HEK293 (cell line): ENCODE results near the gene CDCP1.

Experiments used
- AEBP2 ChIP-seq: fragments of 450-650 bp; formaldehyde crosslinking; IDR thresholded peaks from 2 replicates; pipeline ENCODE4 v1.5.1; 2016; ENCODE audit warnings: missing biosample characterization, missing genetic modification characterization, borderline replicate concordance
- BCL11B ChIP-seq: fragments of 450-650 bp; formaldehyde crosslinking; IDR thresholded peaks from 2 replicates; pipeline ENCODE4 v1.5.1; 2016; ENCODE audit warnings: low read depth, missing biosample characterization, missing genetic modification characterization
- PRDM10 ChIP-seq: fragments of 450-650 bp; formaldehyde crosslinking; IDR thresholded peaks from 2 replicates; pipeline ENCODE4 v1.5.1; 2016; ENCODE audit warnings: missing biosample characterization, missing genetic modification characterization
- ZBTB20 ChIP-seq: fragments of 450-650 bp; formaldehyde crosslinking; IDR thresholded peaks from 2 replicates; pipeline ENCODE4 v1.5.1; 2016; ENCODE audit warnings: missing biosample characterization, missing genetic modification characterization
- ZBTB7A ChIP-seq: fragments of 450-650 bp; formaldehyde crosslinking; IDR thresholded peaks from 2 replicates; pipeline ENCODE4 v1.5.1; 2016; ENCODE audit warnings: low read depth, missing biosample characterization, missing genetic modification characterization
- ZNF10 ChIP-seq: fragments of 450-650 bp; formaldehyde crosslinking; IDR thresholded peaks from 2 replicates; pipeline ENCODE4 v1.5.1; 2017; ENCODE audit warnings: missing biosample characterization, missing genetic modification characterization
- ZNF114 ChIP-seq: fragments of 450-650 bp; formaldehyde crosslinking; IDR thresholded peaks from 2 replicates; pipeline ENCODE4 v1.5.0; 2017; ENCODE audit warnings: missing biosample characterization, missing genetic modification characterization
- ZNF121 ChIP-seq: fragments of 450-650 bp; formaldehyde crosslinking; IDR thresholded peaks from 2 replicates; pipeline ENCODE4 v1.5.1; 2016; ENCODE audit warnings: missing biosample characterization, missing genetic modification characterization
- ZNF221 ChIP-seq: fragments of 450-650 bp; formaldehyde crosslinking; IDR thresholded peaks from 2 replicates; pipeline ENCODE4 v1.5.1; 2017; ENCODE audit warnings: missing biosample characterization, missing genetic modification characterization, borderline replicate concordance
- ZNF510 ChIP-seq: fragments of 450-650 bp; formaldehyde crosslinking; IDR thresholded peaks from 2 replicates; pipeline ENCODE4 v1.5.1; 2018; ENCODE audit warnings: mild to moderate bottlenecking, missing genetic modification characterization, missing biosample characterization; ENCODE audit not compliant: insufficient replicate concordance
- ZNF629 ChIP-seq: fragments of 450-650 bp; formaldehyde crosslinking; IDR thresholded peaks from 2 replicates; pipeline ENCODE4 v1.5.1; 2017; ENCODE audit warnings: missing biosample characterization, missing genetic modification characterization
- ZNF701 ChIP-seq: fragments of 450-650 bp; formaldehyde crosslinking; IDR thresholded peaks from 2 replicates; pipeline ENCODE4 v1.5.1; 2016; ENCODE audit warnings: missing biosample characterization, missing genetic modification characterization
- TF ChIP-seq, protein P1 (sequence below): fragments of 450-650 bp; formaldehyde crosslinking; conservative IDR thresholded peaks from 2 replicates; pipeline ENCODE4 v1.5.1; 2016; ENCODE audit warnings: low read depth, missing biosample characterization, missing genetic modification characterization
- TF ChIP-seq, protein P2 (sequence below): fragments of 450-650 bp; formaldehyde crosslinking; IDR thresholded peaks from 2 replicates; pipeline ENCODE4 v1.5.1; 2016; ENCODE audit warnings: missing biosample characterization, missing genetic modification characterization

- TF ChIP-seq ZNF629 (tag by site-specific recombination) (no peak), ZNF701 (tag by site-specific recombination) (no peak), ZBTB20 (tag by site-specific recombination) (no peak), ZNF510 (no peak), ZNF221 (tag by site-specific recombination) (no peak), PRDM10 (tag by site-specific recombination) (no peak), ZNF121 (tag by site-specific recombination) (no peak), ZNF114 (tag by site-specific recombination) (no peak), ZNF10 (tag by site-specific recombination) (no peak), AEBP2 (tag by site-specific recombination) (no peak), ZBTB7A (tag by site-specific recombination) (no peak), BCL11B (tag by site-specific recombination) (no peak)
- TF ChIP-seq, protein P1, sequence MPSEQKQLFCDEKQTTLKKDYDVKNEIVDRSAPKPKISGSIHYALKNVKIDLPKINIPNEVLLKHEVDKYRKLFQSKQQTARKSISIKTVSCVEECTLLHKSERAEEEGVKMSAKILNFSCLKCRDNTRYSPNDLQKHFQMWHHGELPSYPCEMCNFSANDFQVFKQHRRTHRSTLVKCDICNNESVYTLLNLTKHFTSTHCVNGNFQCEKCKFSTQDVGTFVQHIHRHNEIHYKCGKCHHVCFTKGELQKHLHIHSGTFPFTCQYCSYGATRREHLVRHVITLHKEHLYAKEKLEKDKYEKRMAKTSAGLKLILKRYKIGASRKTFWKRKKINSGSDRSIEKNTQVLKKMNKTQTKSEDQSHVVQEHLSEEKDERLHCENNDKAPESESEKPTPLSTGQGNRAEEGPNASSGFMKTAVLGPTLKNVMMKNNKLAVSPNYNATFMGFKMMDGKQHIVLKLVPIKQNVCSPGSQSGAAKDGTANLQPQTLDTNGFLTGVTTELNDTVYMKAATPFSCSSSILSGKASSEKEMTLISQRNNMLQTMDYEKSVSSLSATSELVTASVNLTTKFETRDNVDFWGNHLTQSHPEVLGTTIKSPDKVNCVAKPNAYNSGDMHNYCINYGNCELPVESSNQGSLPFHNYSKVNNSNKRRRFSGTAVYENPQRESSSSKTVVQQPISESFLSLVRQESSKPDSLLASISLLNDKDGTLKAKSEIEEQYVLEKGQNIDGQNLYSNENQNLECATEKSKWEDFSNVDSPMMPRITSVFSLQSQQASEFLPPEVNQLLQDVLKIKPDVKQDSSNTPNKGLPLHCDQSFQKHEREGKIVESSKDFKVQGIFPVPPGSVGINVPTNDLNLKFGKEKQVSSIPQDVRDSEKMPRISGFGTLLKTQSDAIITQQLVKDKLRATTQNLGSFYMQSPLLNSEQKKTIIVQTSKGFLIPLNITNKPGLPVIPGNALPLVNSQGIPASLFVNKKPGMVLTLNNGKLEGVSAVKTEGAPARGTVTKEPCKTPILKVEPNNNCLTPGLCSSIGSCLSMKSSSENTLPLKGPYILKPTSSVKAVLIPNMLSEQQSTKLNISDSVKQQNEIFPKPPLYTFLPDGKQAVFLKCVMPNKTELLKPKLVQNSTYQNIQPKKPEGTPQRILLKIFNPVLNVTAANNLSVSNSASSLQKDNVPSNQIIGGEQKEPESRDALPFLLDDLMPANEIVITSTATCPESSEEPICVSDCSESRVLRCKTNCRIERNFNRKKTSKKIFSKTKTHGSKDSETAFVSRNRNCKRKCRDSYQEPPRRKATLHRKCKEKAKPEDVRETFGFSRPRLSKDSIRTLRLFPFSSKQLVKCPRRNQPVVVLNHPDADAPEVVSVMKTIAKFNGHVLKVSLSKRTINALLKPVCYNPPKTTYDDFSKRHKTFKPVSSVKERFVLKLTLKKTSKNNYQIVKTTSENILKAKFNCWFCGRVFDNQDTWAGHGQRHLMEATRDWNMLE (tag by site-specific recombination): no peak
- TF ChIP-seq, protein P2, sequence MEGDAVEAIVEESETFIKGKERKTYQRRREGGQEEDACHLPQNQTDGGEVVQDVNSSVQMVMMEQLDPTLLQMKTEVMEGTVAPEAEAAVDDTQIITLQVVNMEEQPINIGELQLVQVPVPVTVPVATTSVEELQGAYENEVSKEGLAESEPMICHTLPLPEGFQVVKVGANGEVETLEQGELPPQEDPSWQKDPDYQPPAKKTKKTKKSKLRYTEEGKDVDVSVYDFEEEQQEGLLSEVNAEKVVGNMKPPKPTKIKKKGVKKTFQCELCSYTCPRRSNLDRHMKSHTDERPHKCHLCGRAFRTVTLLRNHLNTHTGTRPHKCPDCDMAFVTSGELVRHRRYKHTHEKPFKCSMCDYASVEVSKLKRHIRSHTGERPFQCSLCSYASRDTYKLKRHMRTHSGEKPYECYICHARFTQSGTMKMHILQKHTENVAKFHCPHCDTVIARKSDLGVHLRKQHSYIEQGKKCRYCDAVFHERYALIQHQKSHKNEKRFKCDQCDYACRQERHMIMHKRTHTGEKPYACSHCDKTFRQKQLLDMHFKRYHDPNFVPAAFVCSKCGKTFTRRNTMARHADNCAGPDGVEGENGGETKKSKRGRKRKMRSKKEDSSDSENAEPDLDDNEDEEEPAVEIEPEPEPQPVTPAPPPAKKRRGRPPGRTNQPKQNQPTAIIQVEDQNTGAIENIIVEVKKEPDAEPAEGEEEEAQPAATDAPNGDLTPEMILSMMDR (tag by site-specific recombination): no peak
Measured at GRCh38 chr3:45185461-45185860, 39.3 kb upstream of the CDCP1 start.
